DMS53 treated with DMSO at 0.1 percent for 48 hours (cell line): ENCODE data around the gene KANSL1.

ENCODE experiments used
- DNase-seq: peaks from one replicate; lab custom pipeline; 2025; ENCODE audit not compliant: unreplicated experiment; lab: John Stamatoyannopoulos, UW

Gene KANSL1

DNA sequence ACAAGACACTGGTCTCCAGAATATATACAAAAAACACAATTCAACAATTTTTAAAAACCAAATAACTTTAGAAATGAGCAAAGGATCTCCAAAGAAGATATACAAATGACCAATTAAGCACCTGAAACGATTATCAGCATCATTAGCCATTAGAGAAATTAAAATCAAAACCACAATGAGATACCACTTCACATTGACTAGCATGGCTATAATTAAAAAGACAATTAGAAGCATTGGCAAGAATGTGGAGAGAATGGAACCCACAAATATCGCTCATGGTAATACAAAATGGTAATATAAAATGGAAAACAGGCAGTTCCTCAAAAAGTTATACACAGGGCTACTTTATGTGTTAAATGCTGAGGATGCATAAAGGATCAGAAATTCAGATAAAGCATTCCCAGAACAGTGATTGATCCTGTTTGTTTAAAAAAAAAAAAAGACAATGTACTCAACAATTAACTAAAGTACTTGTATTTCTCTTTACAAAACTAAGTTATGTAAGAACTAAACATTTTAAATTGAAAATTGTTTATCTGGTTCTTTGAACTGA is 52.5 kb downstream of the KANSL1 start:
- no peak for DNase-seq

DNA sequence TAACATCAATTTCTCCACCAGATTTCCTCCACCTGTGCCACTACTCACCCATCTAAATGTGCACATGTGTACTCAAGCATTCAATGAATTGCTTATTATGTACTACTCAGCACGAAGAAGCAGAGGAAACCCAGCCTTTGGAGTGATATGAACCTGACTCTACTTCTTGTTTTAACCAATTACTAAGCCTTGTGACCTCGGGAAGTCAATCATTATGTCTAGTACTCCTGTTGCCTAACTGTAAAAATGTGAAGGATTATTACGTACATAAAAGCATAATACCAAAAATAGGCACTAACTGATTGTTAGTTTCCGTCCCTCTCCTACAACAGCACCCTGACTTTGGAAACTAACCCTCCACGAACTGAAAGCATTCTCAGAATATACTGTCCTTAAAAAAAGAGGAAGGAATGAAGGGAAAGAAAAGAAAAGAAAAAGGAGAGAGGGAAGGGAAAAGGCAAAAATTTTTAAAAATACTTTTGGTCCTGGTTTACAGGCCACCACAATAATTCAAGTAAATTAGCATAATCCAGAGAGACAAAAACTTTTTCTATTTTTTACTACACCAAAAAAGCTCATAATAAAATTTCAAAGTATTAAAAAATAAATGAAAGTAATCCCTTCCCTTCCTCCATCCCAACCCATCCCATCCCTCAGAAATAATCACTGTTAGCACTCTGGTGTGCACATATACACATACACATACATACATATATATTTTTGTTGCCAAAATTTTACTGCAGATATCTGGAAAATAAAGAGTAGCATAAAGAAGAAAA is 53.6 kb downstream of the KANSL1 start:
- DNase-seq: no peak

DNA sequence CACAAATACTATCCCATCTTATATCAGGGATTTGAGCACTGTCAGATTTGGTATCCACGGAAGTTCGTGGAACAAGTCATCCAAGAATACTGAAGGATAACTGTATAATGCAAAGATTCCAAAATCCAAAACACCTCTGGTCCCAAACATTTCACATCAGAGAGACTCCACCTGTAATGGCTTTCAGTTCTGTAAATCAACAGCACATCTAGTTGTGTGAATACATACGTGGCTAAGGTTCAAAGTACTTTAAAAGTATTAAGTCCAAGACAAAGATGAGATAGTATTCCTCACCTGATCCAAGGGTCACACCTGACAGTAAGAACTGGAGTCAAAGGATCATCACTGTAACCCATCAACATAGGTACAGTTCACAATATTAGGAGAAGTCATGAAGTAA is 54.8 kb downstream of the KANSL1 start:
- DNase-seq: no peak

DNA sequence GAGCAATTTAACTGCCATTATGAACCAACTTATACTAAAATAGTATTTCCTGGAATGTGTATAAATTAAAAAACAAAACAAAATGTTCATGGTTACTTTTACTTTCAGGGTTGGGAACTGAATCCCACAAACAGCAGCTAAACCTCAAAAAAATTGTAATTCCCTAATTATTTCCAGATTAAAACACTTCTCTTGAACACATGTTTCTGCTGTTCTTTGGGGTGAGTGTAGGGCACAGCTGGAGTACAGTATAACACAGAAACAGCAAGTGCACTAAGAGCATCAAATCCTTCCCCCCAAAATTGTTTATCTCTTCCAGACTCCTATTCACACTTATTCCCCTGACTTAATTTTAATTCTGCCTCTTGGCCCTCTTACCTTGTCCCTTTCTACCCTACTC is 56.4 kb downstream of the KANSL1 start:
- DNase-seq: no peak

DNA sequence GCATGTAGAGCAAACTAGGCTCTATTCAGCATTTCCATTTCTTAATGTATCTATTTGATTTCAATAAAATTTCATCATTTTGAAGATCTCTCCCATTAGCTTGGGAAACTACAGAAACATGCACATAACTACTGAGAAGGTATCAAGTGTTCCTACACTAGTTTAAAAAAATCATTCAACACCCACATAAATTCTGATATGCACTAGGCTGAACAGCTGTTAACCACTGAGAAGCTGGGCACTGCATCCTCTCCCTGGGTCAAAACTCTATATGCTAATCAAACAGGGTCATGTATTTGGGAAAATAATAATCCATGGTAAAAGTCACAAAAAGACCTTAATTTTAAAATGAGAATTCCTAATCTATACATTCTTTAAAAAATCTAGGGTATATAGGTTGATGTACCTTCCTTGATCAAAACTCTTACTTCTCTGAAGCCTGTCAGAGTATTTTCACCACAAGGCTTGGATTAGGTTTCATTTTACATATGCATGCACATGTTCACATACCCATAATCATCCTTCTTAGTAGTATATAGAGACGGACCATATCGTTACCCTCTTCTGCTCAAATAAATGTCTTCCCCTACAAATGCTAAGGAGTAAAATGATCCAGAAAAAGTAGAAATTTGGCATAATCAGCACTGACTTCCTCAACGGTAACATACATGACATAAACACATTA is 57.2 kb downstream of the KANSL1 start:
- no peak for DNase-seq

DNA sequence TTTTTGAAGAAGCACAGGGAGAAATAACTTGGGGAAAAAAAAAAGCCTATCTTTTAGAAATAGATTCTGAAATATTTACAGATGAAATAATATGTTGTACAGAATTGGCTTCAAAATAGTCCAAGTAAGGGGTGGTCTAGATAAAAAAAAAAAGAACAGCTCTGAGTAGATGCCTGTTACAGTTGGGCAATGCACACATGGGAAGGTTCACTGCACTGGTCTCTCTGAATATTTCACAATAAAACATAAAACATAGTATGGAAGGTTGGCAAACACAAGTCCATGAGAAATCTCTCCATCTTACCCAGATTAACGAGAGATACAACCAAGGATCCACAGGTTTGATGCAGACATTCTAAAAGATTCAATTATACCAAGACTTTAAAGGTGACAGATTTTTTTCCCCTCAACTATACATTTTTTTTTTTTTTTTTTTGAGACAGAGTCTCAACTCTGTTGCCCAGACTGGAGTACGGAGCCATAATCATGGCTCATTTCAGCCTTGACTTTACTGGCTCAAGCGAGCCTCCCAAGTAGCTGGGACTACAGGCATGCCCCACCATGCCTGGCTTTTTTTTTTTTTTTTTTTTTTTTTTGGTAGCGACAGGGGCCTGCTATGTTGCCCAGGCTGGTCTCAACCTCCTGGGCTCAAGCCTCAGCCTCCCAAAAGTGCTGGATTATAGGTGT is 58.0 kb downstream of the KANSL1 start:
- no peak for DNase-seq

DNA sequence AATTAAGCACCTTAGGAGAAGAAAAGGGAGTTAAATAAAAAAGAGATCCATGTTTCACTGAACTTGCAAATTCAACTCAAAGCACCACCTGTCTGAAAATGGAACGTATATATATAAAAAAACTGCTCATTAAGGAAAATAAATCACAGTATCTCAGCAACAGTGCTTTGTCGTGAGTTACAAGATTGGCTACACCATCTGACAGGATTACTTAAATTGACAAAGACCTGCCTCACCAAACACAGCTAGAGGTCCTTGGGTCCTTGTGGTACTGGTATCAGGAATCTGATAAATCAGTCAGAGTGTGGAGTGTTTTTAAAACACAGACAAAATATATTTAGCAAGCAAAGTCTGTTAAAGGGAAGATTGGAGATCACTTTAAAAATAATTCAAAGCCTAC is 63.9 kb downstream of the KANSL1 start:
- no peak for DNase-seq

DNA sequence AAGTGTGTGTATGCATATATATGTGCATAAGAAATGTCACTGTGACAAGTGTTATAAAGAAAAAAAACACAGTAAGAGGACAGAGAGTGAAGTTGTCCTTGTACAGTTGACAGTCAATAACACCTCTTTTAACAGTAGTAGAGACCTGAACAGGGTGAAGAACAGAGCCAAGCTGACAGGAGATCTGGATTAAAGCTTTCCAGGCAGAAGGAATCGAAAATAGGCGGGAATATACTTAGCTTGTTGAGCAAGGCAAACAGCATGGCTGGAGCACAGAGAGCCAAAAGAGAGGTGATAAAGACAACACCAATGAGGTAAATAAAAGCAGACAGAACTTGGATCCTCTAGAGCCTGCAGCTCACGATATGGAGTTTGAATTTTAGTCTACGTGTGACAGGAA is 64.8 kb downstream of the KANSL1 start:
- DNase-seq: no peak

DNA sequence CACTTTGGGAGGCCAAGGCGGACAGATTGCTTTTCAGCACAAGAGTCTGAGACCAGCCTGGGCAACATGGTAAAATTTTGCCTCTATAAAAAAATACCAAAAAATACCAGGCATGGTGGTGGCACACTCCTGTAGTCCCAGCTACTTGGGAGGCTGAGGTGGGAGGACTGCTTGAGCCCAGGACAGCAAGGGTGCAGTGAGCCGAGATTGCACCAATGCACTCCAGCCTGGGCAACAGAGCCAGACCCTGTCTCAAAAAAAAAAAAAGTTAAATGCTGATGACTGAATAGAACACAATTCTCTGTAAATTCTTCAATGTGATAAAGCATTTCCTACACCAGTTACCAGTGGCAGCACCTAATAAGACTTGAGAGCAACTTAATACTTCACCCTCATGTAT is 65.7 kb downstream of the KANSL1 start:
- no peak for DNase-seq

DNA sequence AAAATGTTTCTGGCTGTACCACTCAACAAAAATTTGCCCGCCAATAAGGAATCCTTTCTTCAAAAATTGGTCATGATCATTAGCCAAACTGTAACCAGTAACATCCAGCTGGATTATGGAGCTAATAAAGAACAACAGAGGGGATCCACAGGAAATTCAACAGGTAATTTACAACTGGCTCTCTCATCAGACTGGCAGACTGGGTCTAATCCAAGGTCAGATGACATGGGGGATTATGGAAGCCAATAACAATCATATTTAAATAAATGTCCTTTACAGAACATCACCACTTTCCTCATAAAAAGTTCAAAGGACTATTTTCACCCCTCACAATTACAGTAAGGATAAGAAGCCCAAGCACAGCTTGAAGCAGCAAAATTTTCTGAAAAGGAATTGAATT is 66.4 kb downstream of the KANSL1 start:
- no peak for DNase-seq

DNA sequence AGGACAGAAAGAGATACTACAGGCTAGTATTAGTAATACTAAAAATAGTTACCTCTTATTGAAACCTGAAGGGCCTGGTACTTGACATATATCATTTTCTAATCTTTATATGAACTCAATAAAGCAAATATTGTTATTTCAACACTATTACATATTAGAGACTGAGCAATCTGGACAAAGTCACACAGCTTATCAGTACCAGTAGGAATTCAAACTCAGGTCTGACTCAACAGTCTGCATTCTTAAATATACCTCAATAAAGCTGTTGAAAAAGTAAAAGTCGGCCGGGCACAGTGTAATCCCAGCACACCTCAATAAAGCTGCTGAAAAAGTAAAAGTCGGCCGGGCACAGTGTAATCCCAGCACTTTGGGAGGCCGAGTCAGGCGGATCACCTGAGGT is 67.4 kb downstream of the KANSL1 start:
- no peak for DNase-seq

DNA sequence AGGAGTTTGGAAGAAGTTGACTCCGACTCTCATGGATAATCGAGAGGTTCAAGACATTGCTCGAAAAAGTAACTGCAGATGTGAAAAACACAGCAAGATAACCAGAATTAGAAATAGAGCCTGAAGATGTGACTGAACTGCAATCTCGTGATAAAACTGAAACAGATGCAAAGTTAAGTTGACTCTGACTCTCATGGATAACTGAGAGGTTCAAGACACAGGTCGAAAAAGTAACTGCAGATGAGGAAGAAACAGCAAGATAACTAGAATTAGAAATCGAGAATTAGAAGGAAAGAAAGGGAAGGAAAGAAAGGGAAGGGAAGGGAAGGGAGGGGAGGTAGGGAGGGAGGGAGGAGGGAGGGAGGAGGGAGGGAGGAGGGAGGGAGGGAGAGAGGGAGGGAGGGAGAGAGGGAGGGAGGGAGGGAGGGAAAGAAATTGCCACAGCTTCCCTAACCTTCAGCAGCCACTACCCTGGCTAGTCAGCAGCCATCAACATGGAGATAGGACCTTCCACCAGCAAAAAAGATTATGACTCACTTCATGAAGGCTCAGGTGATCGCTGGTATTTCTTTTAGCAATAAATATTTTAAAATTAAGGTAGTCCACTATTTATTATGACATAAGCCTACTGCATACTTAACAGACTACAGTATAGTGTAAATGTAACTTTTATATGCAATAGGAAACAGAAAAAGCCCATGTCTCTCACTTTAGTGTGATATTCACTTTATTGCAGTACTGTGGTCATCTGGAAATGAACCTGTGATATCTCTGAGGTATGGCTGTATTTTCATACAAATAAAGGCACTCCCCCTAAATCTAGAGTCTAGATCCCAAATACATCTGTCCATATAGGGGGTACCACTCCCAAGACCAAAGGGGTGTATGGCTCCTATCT is 68.3 kb downstream of the KANSL1 start:
- DNase-seq: no peak

DNA sequence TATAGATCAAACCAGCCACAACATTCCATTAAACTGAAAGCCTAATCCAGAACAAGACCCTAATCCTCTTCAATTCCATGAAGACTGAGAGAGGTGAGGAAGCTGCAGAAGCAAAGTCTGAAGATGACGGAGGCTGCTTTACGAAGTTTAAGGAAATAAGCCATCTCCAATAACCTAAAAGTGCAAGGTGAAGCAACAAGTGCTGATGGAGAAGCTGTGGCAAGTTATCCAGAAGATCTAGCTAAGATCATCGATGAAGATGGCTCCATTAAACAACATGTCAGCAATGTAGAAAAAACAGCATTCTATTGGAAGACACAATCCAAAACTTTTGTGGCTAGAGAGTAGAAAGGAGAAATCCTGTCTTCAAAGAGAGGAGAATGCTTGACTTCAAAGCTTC is 69.6 kb downstream of the KANSL1 start:
- DNase-seq: no peak

DNA sequence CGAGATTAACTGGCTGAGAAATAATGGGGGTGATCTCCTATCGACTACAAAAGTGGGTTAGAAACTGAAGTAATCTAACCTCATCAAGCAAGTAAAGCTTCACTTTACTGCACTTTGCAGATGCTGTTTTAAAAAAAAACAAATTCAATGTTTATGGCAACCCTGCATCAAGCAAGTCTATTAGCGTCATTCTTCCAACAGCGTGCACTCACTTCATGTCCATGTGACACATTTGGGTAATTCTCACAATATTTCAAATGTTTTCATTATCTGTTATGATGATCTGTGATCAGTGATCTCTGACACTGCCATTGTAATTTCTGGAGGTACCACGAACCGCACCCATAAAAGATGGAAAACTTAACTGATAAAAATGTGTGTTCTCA is 70.8 kb downstream of the KANSL1 start:
- no peak for DNase-seq

DNA sequence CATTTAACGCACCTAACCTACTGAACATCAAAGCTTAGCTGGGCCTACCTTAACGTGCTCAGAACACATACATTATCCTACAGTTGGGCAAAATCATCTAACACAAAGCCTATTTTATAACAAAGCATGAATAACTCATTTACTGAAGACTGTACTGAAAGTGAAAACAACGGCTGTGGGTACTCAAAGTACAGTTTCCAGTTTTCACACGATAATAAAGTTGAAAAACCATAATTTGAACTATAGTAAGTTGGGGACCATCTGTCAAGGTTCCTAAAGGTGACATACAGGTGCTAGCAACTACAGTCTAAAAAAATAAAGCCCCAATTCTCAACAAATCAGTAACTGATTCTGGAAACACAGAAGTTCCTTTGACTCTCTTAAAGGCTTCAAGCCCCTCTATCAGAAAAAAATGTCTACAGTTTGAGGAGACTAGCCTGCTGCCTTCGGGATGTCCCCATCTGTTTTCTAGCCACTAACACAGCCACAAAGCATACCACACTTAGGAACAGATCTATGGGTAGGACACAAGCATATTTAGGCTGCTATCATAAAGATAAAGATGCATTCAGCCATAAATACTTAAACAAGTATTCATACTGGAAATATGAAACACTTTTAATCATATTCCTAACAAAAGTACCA is 71.3 kb downstream of the KANSL1 start:
- no peak for DNase-seq

DNA sequence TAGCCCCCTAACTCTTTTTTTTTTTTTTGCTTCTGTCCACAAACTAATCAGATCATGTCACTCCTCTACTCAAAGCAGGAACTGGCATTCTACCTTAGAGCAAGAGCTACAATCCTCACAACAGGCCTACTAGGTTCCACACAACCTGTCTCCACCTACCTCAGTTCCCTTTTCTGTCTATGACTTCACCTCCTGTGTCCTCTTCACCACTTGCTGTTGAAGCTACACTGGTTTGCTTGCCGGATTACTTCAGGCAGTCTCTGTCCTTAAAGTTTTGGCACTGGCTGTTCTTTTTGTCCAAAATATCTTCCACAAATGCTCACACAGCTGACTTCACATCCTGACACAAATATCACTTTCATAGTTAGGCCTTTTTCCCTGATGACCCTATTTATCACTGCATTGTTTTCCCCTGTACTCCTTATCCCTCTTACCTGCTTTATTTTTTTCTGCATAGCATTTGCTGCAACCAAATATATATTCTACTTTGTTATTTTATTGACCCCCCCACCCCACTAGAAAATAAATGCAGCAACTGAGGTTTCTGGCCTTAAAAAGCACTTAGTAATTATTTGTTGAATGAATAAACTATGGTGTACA is 72.0 kb downstream of the KANSL1 start:
- no peak for DNase-seq

DNA sequence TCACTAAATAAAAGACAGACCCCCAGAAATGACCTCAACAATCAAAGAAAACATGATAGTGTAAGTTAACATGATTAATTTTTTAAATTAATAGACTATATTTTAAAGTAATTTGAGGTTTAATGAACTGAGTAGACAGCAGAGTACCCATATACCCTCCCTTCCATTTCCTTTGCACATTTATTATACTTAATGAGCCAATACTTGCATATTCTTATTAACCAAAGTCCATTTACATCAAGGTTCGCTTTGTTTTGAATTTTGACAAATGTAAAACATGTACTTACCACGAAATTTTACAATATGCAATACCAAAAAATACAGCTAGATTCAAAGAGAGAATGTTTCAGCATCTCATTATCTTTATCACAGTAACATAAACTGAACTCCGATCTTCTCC is 72.7 kb downstream of the KANSL1 start:
- no peak for DNase-seq

DNA sequence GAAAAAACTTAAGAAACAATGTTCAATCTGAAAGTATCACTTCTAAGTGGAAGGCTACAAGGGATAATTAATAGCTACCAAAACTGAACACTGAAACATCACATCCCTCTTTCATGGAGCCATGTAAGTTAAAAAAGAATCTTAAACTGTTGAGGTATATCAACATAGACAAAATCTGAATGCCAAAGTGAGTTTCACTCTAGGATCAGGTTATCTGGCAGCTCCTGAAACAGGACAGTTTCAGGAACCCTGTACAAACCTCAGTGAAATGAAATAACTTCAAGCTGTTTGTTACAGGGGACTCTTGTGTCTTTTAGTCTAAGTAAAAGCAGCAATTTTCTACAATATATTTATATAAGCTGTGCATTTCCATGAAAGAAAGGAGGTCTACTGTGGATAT is 73.2 kb downstream of the KANSL1 start:
- no peak for DNase-seq

DNA sequence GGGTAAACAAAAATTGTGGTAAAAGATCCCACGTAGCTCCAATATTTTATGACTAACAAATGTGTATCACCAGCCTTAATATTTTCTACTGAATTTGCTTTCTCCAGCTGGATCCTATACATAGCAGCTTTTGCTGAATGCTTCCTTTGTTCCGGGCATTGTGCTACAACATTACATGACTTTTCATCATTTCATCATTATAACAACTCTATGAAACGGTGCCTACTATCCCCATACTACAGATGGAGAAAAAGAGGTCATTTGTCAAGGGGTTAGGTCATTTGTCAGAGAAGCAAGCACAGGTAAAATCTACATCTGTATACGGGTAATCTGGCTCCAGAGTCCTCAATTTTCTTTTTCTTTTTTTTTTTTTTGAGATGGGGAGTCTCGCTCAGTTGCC is 74.3 kb downstream of the KANSL1 start:
- no peak for DNase-seq
